Measurements from ENCODE around the gene P2RY6.

- TF ChIP-seq, protein P1, sequence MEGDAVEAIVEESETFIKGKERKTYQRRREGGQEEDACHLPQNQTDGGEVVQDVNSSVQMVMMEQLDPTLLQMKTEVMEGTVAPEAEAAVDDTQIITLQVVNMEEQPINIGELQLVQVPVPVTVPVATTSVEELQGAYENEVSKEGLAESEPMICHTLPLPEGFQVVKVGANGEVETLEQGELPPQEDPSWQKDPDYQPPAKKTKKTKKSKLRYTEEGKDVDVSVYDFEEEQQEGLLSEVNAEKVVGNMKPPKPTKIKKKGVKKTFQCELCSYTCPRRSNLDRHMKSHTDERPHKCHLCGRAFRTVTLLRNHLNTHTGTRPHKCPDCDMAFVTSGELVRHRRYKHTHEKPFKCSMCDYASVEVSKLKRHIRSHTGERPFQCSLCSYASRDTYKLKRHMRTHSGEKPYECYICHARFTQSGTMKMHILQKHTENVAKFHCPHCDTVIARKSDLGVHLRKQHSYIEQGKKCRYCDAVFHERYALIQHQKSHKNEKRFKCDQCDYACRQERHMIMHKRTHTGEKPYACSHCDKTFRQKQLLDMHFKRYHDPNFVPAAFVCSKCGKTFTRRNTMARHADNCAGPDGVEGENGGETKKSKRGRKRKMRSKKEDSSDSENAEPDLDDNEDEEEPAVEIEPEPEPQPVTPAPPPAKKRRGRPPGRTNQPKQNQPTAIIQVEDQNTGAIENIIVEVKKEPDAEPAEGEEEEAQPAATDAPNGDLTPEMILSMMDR (conservative IDR thresholded peaks at IDR 0.05; ENCODE audit: low read length), result no peak
- no peak for TF ChIP-seq EZH2phosphoT487 (IDR thresholded peaks at IDR 0.05; ENCODE audit: borderline replicate concordance, low read depth, low read length)
Observed at GRCh38 chr11:73239111-73239521, 33.0 kb upstream of the P2RY6 start.
